ENCODE data around the gene PCDHB8.
A peak's percentile ranks its signal among the peaks of the same experiment; 100 is the strongest.
"Not testable (repeated sequence)": the region's sequence is repeated elsewhere in the genome, so short reads cannot be mapped to it uniquely, and the experiment has no call there.

Gene PCDHB8

GRCh38 chr5:141182248-141182647 is 4.7 kb downstream of the PCDHB8 start, which contains the start of gene PCDHB16:
PCDHB16 (plus strand) TSS chr5:141182387; CDS start chr5:141182560, 173 bp downstream.
- no peak within 1 kb of the TSS for H3K4me3 ChIP-seq (ENCODE audit: low read depth, low read length)
- DNase-seq (ENCODE audit: low read depth), result no peak
- TF ChIP-seq CTCF (IDR thresholded peaks at IDR 0.05; ENCODE audit: low read depth, low read length, missing control alignments), result no peak

DNA sequence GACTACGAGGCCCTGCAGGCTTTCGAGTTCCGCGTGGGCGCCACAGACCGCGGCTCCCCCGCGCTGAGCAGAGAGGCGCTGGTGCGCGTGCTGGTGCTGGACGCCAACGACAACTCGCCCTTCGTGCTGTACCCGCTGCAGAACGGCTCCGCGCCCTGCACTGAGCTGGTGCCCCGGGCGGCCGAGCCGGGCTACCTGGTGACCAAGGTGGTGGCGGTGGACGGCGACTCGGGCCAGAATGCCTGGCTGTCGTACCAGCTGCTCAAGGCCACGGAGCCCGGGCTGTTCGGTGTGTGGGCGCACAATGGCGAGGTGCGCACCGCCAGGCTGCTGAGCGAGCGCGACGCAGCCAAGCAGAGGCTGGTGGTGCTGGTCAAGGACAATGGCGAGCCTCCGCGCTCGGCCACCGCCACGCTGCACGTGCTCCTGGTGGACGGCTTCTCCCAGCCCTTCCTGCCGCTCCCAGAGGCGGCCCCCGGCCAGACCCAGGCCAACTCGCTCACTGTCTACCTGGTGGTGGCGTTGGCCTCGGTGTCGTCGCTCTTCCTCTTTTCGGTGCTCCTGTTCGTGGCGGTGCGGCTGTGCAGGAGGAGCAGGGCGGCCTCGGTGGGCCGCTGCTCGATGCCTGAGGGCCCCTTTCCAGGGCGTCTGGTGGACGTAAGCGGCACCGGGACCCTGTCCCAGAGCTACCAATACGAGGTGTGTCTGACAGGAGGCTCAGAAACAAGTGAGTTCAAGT is 6.7 kb downstream of the PCDHB8 start:
- DNase-seq (ENCODE audit: low read depth); H3K4me3 ChIP-seq (ENCODE audit: low read depth, low read length): not testable (repeated sequence)

GRCh38 chr5:141186897-141187512 is 9.4 kb downstream of the PCDHB8 start, which contains the start of gene PCDHB9:
PCDHB9 (plus strand) TSS chr5:141187161; CDS start chr5:141187319, 158 bp downstream.
- TF ChIP-seq CTCF (IDR thresholded peaks at IDR 0.05; ENCODE audit: low read depth, low read length, missing control alignments), result peak; percentile 35
- no peak within 1 kb of the TSS for H3K4me3 ChIP-seq (ENCODE audit: low read depth, low read length)
- DNase-seq (ENCODE audit: low read depth), result no peak

DNA sequence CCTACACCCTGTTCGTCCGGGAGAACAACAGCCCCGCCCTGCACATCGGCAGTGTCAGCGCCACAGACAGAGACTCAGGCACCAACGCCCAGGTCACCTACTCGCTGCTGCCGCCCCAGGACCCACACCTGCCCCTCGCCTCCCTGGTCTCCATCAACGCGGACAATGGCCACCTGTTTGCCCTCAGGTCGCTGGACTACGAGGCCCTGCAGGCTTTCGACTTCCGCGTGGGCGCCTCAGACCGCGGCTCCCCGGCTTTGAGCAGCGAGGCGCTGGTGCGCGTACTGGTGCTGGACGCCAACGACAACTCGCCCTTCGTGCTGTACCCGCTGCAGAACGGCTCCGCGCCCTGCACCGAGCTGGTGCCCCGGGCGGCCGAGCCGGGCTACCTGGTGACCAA is 11.1 kb downstream of the PCDHB8 start:
- not testable (repeated sequence) for H3K4me3 ChIP-seq (ENCODE audit: low read depth, low read length); DNase-seq (ENCODE audit: low read depth)

- not testable (repeated sequence) for DNase-seq (ENCODE audit: low read depth); H3K4me3 ChIP-seq (ENCODE audit: low read depth, low read length)
Observed at GRCh38 chr5:141189131-141189530, 11.5 kb downstream of the PCDHB8 start.

- DNase-seq (ENCODE audit: low read depth), result no peak
- H3K4me3 ChIP-seq (ENCODE audit: low read depth, low read length), result no peak within 1 kb of the TSS
Observed at GRCh38 chr5:141192110-141192725, 14.6 kb downstream of the PCDHB8 start, which contains the start of gene PCDHB10. PCDHB10 (plus strand) TSS chr5:141192353; CDS start chr5:141192553, 200 bp downstream.

DNA sequence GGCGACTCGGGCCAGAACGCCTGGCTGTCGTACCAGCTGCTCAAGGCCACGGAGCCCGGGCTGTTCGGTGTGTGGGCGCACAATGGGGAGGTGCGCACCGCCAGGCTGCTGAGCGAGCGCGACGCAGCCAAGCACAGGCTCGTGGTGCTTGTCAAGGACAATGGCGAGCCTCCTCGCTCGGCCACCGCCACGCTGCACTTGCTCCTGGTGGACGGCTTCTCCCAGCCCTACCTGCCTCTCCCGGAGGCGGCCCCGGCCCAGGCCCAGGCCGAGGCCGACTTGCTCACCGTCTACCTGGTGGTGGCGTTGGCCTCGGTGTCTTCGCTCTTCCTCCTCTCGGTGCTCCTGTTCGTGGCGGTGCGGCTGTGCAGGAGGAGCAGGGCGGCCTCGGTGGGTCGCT is 16.7 kb downstream of the PCDHB8 start:
- not testable (repeated sequence) for H3K4me3 ChIP-seq (ENCODE audit: low read depth, low read length)

More at GRCh38 chr5:141192110-141192725, 14.6 kb downstream of the PCDHB8 start, which contains the start of gene PCDHB10:
- TF ChIP-seq CTCF (IDR thresholded peaks at IDR 0.05; ENCODE audit: low read depth, low read length, missing control alignments), result peak; percentile 36

DNA sequence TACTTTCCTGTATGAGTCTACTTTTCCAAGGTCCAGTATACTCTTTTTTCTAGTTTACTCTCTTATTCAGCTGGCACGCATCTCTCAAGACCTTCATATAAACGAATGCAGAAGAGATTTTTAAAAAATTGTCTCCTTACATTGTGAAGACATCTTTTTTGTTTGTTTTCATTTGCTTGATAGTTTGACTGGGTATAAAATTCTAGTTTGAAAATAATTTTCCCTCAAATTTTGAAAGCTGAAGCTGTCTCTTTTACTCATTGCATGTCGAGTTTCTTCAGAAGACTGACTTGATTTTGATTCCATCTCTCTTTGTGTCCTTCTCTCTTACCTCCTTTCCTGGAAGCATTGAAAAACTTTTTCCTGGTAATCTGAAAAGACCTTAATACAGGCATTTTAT is 18.8 kb downstream of the PCDHB8 start:
- no peak overlapping the region for H3K4me3 ChIP-seq (ENCODE audit: low read depth, low read length)
- no peak for DNase-seq (ENCODE audit: low read depth)
- no peak for TF ChIP-seq CTCF (IDR thresholded peaks at IDR 0.05; ENCODE audit: low read depth, low read length, missing control alignments)

More for the DNA sequence above, 16.7 kb downstream of the PCDHB8 start:
- DNase-seq (ENCODE audit: low read depth), result not testable (repeated sequence)

Measured in GM12864 (cell line).